VCaP (cell line): ENCODE measurements around the gene MTA3.
A peak's percentile ranks its signal among the peaks of the same experiment; 100 is the strongest.

Experiments
- H3K27ac ChIP-seq: fragments of 450-650 bp; 2 replicates; pipeline ENCODE4 v1.5.1; 2017
- CTCF ChIP-seq: fragments of 450-650 bp; conservative IDR thresholded peaks from 2 replicates; pipeline ENCODE4 v1.5.1; 2017; ENCODE audit warnings: mild to moderate bottlenecking, moderate library complexity

MTA3 gene

GRCh38 chr2:42567806-42568400 is 529 bp upstream of the MTA3 start:
- TF ChIP-seq CTCF, result no peak
- peak overlapping the region; percentile 86 for H3K27ac ChIP-seq

- TF ChIP-seq CTCF, result no peak
- peak overlapping the region; percentile 86 for H3K27ac ChIP-seq
Measured at GRCh38 chr2:42569116-42569711, 782 bp downstream of the MTA3 start.

DNA sequence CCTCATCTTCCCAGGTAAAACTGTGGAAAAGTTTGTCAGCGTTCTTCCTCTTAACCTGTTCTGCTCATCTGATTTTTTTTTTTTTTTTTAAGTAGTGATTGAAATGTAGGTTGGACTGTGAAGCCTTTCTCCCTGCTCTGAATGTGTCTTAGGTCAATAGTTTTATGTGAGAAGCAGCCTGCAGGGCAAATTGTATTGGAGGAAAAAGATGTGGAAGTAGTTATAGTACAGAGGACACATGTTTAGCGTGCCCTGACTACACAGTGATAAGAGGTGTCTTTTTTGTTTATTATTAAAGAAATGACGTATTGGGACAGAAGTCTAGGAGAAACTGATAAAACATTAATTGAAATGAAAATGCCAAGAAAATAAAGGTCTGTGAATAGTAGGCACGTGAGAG is 1.5 kb downstream of the MTA3 start:
- TF ChIP-seq CTCF, result no peak
- H3K27ac ChIP-seq, result peak overlapping the region; percentile 86

DNA sequence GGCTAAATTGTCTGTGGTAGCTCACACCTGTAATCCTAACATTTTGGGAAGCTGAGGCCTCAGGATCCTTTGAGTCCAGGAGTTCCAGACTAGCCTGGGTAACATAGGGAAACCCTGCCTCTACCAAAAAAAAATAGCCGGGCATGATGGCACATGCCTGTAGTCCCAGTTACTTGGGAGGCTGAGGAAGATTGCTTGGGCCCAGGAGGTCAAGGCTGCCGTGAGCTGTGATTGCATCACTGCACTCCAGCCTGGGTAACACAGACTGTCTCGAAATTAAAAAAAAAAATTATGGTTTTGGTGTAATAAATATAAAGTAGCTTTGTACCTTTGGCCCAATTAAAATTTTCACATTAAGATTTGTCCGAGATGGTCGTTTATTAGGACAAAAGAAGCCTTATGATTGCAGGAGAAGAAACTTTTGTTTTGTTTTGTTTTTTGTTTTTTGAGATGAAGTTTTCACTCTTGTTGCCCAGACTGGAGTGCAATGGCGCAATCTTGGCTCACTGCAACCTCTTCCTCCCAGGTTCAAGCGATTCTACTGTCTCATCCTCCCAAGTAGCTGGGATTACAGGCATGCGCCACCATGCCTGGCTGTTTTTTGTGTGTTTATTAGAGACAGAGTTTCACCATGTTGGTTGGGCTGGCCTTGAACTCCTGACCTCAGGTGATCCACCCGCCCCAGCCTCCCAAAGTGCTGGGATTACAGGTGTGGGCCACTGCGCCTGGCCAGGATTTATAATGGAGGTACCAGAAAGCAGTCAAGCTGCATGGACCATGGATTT is 4.1 kb downstream of the MTA3 start:
- TF ChIP-seq CTCF, result no peak
- H3K27ac ChIP-seq, result no peak overlapping the region

DNA sequence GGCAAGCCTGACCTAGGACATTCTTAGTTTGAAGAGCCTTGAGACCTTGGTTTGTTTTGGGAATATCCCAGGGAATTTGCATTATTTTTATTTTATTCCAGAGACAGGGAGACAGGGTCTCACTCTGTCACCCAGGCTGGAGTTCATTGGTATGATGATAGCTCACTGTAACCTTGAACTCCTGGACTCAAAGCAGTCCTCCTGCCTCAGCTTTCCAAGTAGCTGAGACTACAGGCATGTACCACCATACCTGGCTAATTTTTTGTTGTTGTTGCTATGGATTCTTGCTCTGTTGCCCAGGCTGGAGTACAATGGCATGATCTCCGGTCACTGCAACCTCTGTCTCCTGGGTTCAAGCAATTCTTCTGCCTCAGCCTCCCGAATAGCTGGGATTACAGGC is 4.8 kb downstream of the MTA3 start:
- TF ChIP-seq CTCF, result no peak
- H3K27ac ChIP-seq, result no peak overlapping the region

DNA sequence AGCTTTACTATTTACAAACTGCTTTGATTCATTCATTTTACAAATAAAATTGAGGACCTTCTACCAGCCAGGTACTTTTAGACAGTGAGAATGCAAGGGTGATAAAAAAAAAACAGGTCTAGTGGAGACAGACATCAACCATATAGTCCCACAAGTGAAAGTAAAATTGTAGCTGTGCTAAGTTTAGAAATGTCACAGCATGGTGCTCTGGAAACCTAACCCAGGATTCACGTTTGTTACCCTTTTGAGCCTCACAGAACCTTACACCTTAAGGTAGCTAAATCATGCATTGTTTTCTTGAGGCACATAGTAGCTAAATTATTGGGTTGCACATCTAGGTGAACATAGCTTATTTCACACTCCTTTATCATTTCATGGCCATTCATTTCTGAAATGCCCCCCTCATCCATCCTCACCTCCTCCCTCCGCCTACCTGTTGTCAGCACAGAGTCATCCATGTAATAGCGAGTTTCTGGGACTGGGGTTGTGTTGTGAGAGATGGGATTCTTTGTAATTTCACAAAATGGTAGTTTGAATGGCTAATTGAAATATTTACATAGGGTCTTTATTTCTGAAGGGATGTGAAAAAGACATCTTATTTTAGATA is 7.1 kb downstream of the MTA3 start:
- no peak overlapping the region for H3K27ac ChIP-seq
- no peak for TF ChIP-seq CTCF

DNA sequence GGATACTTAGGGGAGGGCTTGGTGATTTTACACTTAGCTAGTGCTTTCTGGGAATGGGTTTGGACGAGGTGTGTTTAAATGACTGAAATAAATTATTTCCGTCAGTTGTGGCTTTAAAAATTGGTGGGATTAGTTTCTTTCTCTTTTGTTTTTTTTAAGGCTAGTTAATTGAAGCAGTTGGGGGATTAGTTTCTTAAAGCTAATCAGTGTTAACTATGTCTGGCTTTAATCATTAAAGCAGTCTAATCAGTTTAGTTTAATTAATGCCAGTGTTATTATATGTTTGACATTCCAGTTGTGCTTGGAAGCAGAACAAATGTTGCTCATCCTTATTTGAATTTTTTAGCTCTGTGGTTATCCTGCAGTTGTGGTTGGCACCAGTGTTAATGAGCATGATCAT is 10.2 kb downstream of the MTA3 start:
- no peak for TF ChIP-seq CTCF
- H3K27ac ChIP-seq, result no peak overlapping the region
